ENCODE data around the gene STAP2.

The STAP2 gene

DNA sequence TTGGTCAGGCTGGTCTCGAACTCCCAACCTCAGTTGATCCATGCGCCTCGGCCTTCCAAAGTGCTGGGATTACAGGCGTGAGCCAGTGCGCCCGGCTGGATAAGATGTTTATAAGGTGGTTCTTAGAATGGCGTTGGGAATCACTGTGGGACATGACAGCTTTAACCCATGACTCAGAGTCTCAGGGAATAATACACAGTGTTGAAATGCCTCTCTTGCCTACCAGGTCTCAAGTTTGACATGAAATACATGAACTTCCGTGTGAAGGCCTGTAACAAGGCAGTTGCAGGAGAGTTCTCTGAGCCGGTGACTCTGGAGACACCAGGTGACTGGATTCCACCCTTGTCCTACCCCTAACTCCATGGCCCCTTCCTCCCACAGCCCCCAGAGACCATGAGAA lies 21.7 kb downstream of the STAP2 start:
- H3K27me3 ChIP-seq (ENCODE audit: insufficient read depth, poor library complexity, severe bottlenecking) = no peaks in the 10 kb centered on the region
- H3K4me3 ChIP-seq (replicated peaks; ENCODE audit: insufficient read depth, low read length) = no peak overlapping the region
- TF ChIP-seq GABPA (IDR thresholded peaks at IDR 0.05; ENCODE audit: low read depth) (no peak), POLR2AphosphoS5 (IDR thresholded peaks at IDR 0.05; ENCODE audit: low read depth) (no peak), SPI1 (IDR thresholded peaks at IDR 0.05; ENCODE audit: borderline replicate concordance, low read depth) (no peak)
- TF ChIP-seq, protein P1, sequence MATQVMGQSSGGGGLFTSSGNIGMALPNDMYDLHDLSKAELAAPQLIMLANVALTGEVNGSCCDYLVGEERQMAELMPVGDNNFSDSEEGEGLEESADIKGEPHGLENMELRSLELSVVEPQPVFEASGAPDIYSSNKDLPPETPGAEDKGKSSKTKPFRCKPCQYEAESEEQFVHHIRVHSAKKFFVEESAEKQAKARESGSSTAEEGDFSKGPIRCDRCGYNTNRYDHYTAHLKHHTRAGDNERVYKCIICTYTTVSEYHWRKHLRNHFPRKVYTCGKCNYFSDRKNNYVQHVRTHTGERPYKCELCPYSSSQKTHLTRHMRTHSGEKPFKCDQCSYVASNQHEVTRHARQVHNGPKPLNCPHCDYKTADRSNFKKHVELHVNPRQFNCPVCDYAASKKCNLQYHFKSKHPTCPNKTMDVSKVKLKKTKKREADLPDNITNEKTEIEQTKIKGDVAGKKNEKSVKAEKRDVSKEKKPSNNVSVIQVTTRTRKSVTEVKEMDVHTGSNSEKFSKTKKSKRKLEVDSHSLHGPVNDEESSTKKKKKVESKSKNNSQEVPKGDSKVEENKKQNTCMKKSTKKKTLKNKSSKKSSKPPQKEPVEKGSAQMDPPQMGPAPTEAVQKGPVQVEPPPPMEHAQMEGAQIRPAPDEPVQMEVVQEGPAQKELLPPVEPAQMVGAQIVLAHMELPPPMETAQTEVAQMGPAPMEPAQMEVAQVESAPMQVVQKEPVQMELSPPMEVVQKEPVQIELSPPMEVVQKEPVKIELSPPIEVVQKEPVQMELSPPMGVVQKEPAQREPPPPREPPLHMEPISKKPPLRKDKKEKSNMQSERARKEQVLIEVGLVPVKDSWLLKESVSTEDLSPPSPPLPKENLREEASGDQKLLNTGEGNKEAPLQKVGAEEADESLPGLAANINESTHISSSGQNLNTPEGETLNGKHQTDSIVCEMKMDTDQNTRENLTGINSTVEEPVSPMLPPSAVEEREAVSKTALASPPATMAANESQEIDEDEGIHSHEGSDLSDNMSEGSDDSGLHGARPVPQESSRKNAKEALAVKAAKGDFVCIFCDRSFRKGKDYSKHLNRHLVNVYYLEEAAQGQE (IDR thresholded peaks at IDR 0.05; ENCODE audit: insufficient replicate concordance, low read depth) = no peak
- TF ChIP-seq, protein P2, sequence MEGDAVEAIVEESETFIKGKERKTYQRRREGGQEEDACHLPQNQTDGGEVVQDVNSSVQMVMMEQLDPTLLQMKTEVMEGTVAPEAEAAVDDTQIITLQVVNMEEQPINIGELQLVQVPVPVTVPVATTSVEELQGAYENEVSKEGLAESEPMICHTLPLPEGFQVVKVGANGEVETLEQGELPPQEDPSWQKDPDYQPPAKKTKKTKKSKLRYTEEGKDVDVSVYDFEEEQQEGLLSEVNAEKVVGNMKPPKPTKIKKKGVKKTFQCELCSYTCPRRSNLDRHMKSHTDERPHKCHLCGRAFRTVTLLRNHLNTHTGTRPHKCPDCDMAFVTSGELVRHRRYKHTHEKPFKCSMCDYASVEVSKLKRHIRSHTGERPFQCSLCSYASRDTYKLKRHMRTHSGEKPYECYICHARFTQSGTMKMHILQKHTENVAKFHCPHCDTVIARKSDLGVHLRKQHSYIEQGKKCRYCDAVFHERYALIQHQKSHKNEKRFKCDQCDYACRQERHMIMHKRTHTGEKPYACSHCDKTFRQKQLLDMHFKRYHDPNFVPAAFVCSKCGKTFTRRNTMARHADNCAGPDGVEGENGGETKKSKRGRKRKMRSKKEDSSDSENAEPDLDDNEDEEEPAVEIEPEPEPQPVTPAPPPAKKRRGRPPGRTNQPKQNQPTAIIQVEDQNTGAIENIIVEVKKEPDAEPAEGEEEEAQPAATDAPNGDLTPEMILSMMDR (IDR thresholded peaks at IDR 0.05; ENCODE audit: insufficient read depth, low read length) = no peak
- H3K27ac ChIP-seq (replicated peaks) = no peak overlapping the region
- no peak for DNase-seq (ENCODE audit: low read depth in 1 of 2, low spot score in 1 of 2)

DNA sequence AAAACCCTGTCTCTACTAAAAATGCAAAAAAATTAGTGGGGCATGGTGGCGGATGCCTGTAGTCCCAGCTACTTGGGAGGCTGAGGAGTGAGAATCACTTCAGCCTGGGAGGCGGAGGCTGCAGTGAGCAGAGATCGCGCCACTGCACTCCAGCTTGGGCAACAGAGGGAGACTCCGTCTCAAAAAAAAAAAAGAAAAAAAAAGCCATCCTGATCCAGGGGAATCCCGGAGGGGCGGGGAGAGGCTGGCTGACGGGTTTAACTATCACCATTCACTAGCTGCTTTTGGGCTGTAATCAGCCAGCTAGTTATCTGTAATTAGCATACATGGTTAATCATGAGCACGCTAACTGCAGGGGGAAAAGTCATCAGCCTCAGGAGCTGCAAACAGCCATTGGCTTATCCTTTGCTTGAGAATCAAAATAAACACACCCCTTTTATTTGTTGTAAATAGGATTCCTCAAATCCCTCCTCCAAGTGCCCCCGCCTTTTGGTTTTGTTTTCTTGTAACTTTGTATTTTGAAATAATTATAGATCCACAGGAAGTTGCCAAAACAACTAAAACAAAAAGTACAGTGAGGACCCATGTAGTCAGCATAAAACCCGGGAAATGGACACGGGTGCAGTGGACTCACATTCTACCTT lies 24.7 kb downstream of the STAP2 start:
- no peaks in the 10 kb centered on the region for H3K27me3 ChIP-seq (ENCODE audit: insufficient read depth, poor library complexity, severe bottlenecking)
- H3K27ac ChIP-seq (replicated peaks) = no peak overlapping the region
- no peak overlapping the region for H3K4me3 ChIP-seq (replicated peaks; ENCODE audit: insufficient read depth, low read length)
- no peak for DNase-seq (ENCODE audit: low read depth in 1 of 2, low spot score in 1 of 2)
- TF ChIP-seq, protein P1 (IDR thresholded peaks at IDR 0.05; ENCODE audit: insufficient replicate concordance, low read depth) = no peak
- TF ChIP-seq, protein P2 (IDR thresholded peaks at IDR 0.05; ENCODE audit: insufficient read depth, low read length) = no peak
- TF ChIP-seq SPI1 (IDR thresholded peaks at IDR 0.05; ENCODE audit: borderline replicate concordance, low read depth) = no peak
- TF ChIP-seq POLR2AphosphoS5 (IDR thresholded peaks at IDR 0.05; ENCODE audit: low read depth) = no peak
- TF ChIP-seq GABPA (IDR thresholded peaks at IDR 0.05; ENCODE audit: low read depth) = no peak

DNA sequence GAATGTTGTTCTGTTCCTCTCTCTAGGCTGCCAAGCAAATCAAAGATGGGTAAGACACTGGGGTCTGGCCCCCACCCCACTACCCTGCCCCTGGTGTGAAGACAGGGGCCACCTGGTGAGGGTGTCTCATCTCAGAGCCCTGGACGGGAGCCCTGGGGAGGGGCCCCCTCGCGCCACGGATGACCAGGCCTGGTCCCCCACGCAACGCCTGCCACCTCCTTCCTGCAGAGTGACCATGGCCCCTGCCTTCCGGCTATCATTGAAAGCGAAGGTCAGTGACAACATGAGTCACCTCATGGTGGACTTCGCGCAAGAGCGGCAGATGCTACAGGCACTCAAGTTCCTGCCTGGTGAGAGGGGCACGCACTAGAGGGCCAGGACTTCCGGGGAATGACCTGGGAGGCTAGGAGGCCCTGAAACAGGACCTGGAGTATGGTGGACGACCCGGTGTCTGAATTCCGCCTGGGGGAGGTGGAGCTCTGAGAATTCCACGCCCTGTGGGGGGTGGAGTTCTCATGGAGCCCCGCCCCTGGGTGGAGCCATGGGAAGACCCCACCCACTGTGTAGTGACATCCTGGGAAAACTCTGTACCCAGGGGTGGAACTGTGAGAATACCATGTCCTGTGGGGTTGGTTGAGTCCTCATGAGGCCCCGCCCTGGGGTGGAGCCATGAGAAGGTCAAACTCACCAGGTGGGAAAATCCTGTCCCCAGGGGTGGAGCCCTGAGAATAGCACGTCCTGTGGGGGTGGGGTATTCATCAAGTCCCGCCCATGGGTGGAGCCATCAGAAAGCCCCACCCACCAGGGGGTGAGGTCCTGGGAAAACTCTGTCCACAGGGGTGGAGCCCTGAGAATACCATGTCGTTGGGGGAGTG lies 28.1 kb downstream of the STAP2 start:
- Histone ChIP-seq H3K4me3 (replicated peaks; ENCODE audit: insufficient read depth, low read length) (no peak overlapping the region), H3K27me3 (ENCODE audit: insufficient read depth, poor library complexity, severe bottlenecking) (peaks cover under 1% of the 10 kb centered on the region), H3K27ac (replicated peaks) (no peak overlapping the region)
- DNase-seq (ENCODE audit: low read depth in 1 of 2, low spot score in 1 of 2) = no peak
- no peak for TF ChIP-seq POLR2AphosphoS5 (IDR thresholded peaks at IDR 0.05; ENCODE audit: low read depth)
- TF ChIP-seq, protein P1 (IDR thresholded peaks at IDR 0.05; ENCODE audit: insufficient replicate concordance, low read depth) = no peak
- TF ChIP-seq, protein P2 (IDR thresholded peaks at IDR 0.05; ENCODE audit: insufficient read depth, low read length) = no peak

All from HL-60 (cell line).